Neural progenitor cell (in vitro differentiated cells): ENCODE data around the gene TGM3. TPM values are rescaled to one million over a fixed set of nuclear protein-coding genes. Genes with fewer than 3 reads are reported as not detected.

Source experiments
- DNase-seq: peaks from one replicate; pipeline ENCODE4 v3.0.0-alpha.2; 2016; ENCODE audit warnings: low spot score
- H2AFZ ChIP-seq: fragments of 200-600 bp; sonication (generic); replicated peaks from 2 replicates; pipeline ENCODE4 v1.6.1; 2016; ENCODE audit warnings: antibody characterized with exemption
- H3F3A ChIP-seq: fragments of 200-600 bp; sonication (generic); 2 replicates; pipeline ENCODE4 v1.6.1; 2016; ENCODE audit warnings: antibody characterized with exemption, low read depth
- H3K27ac ChIP-seq: fragments of 200-600 bp; sonication (generic); 2 replicates; pipeline ENCODE4 v1.5.1; 2016; ENCODE audit warnings: mild to moderate bottlenecking
- H3K27me3 ChIP-seq: fragments of 200-600 bp; sonication (generic); 2 replicates; pipeline ENCODE4 v1.6.1; 2016; ENCODE audit warnings: mild to moderate bottlenecking, moderate library complexity
- H3K36me3 ChIP-seq: fragments of 200-600 bp; sonication (generic); 2 replicates; pipeline ENCODE4 v1.5.1; 2016
- H3K4me1 ChIP-seq: fragments of 200-600 bp; sonication (generic); 2 replicates; pipeline ENCODE4 v1.6.1; 2016; ENCODE audit warnings: mixed run types
- H3K4me2 ChIP-seq: fragments of 200-600 bp; sonication (generic); 2 replicates; pipeline ENCODE4 v1.6.1; 2016
- H3K4me3 ChIP-seq: fragments of 200-600 bp; sonication (generic); 2 replicates; pipeline ENCODE4 v1.5.1; 2016
- H3K79me2 ChIP-seq: fragments of 200-600 bp; sonication (generic); 2 replicates; pipeline ENCODE4 v1.6.1; 2016; ENCODE audit warnings: low read depth
- H3K9ac ChIP-seq: fragments of 200-600 bp; sonication (generic); 2 replicates; pipeline ENCODE4 v1.6.1; 2016
- H3K9me3 ChIP-seq: fragments of 200-600 bp; sonication (generic); 2 replicates; pipeline ENCODE4 v1.5.1; 2016; ENCODE audit warnings: low read depth
- H4K20me1 ChIP-seq: fragments of 200-600 bp; sonication (generic); 2 replicates; pipeline ENCODE4 v1.6.1; 2016; ENCODE audit warnings: low read depth
- H3K27ac Mint-ChIP-seq: 3 replicates; pipeline ENCODE4 v1.8.0; 2021; ENCODE audit warnings: mixed read lengths
- H3K27me3 Mint-ChIP-seq: 2 replicates; pipeline ENCODE4 v1.8.0; 2022; ENCODE audit warnings: low read depth, mild to moderate bottlenecking, inconsistent platforms, moderate library complexity, mixed read lengths; ENCODE audit not compliant: insufficient read depth
- H3K36me3 Mint-ChIP-seq: 3 replicates; pipeline ENCODE4 v1.8.0; 2021; ENCODE audit warnings: mixed read lengths
- H3K4me1 Mint-ChIP-seq: 3 replicates; pipeline ENCODE4 v1.8.0; 2021; ENCODE audit warnings: mixed read lengths
- H3K4me3 Mint-ChIP-seq: 3 replicates; pipeline ENCODE4 v1.8.0; 2021; ENCODE audit warnings: mild to moderate bottlenecking, moderate library complexity, mixed read lengths
- H3K9me3 Mint-ChIP-seq: 3 replicates; pipeline ENCODE4 v1.8.0; 2020; ENCODE audit warnings: mixed read lengths
- CTCF ChIP-seq: fragments of 200-600 bp; sonication (generic); IDR thresholded peaks from 2 replicates; pipeline ENCODE4 v1.5.1; 2017; ENCODE audit warnings: antibody characterized with exemption, mild to moderate bottlenecking
- EZH2 ChIP-seq: fragments of 200-600 bp; sonication (generic); IDR thresholded peaks from 2 replicates; pipeline ENCODE4 v1.6.1; 2017; ENCODE audit warnings: antibody characterized with exemption, mild to moderate bottlenecking, moderate library complexity
- EZH2phosphoT487 ChIP-seq: fragments of 200-600 bp; sonication (generic); IDR thresholded peaks from 2 replicates; pipeline ENCODE4 v1.6.1; 2017; ENCODE audit warnings: antibody characterized with exemption
- total RNA-seq: library from RNA; depleted of rRNA; stranded (reverse); fragments of >200 nt; gene quantifications from 2 replicates; pipeline ENCODE4 v1.2.3, GENCODE V29; 2015; ENCODE audit warnings: low replicate concordance

The TGM3 gene
- total RNA-seq, 1 donor from 2014 or later: not detected

GRCh38 chr20:2293486-2293885 is 2.3 kb upstream of the TGM3 start:
- H3K4me2 ChIP-seq: no peak overlapping the region
- H3K27ac ChIP-seq: no peak overlapping the region

GRCh38 chr20:2293971-2294370 is 1.8 kb upstream of the TGM3 start:
- Histone ChIP-seq H3K9me3 (no peaks in the 10 kb centered on the region), H3K27ac (no peak overlapping the region), H2AFZ (no peak overlapping the region), H3K27me3 (no peaks in the 10 kb centered on the region), H3K4me1 (peaks cover 24% of the 10 kb centered on the region), H3K79me2 (no peaks in the 10 kb centered on the region), H3K4me2 (no peak overlapping the region), H3F3A (peaks cover 16% of the 10 kb centered on the region), H4K20me1 (no peaks in the 10 kb centered on the region), H3K36me3 (no peaks in the 10 kb centered on the region), H3K9ac (no peak overlapping the region), H3K4me3 (no peak overlapping the region)
- no peaks in the 10 kb centered on the region for H3K36me3 Mint-ChIP-seq
- DNase-seq: no peak
- no peaks in the 10 kb centered on the region for H3K9me3 Mint-ChIP-seq
- peaks cover 32% of the 10 kb centered on the region for H3K4me1 Mint-ChIP-seq
- peaks cover 2% of the 10 kb centered on the region for H3K27me3 Mint-ChIP-seq
- no peak for TF ChIP-seq EZH2
- TF ChIP-seq EZH2phosphoT487: no peak
- no peak for TF ChIP-seq CTCF
- no peak overlapping the region for H3K27ac Mint-ChIP-seq
- no peak overlapping the region for H3K4me3 Mint-ChIP-seq

More at GRCh38 chr20:2293486-2293885, 2.3 kb upstream of the TGM3 start:
- Mint-ChIP-seq H3K4me3 (no peak overlapping the region), H3K27ac (no peak overlapping the region), H3K4me1 (peaks cover 29% of the 10 kb centered on the region), H3K27me3 (peaks cover 2% of the 10 kb centered on the region), H3K36me3 (no peaks in the 10 kb centered on the region), H3K9me3 (no peaks in the 10 kb centered on the region)
- Histone ChIP-seq H4K20me1 (no peaks in the 10 kb centered on the region), H3K9ac (no peak overlapping the region), H3K36me3 (no peaks in the 10 kb centered on the region), H3K4me3 (no peak overlapping the region), H3K27me3 (no peaks in the 10 kb centered on the region), H2AFZ (no peak overlapping the region), H3K79me2 (no peaks in the 10 kb centered on the region), H3F3A (peaks cover 16% of the 10 kb centered on the region), H3K4me1 (peaks cover 24% of the 10 kb centered on the region), H3K9me3 (no peaks in the 10 kb centered on the region)
- TF ChIP-seq EZH2 (no peak), EZH2phosphoT487 (no peak), CTCF (no peak)
- no peak for DNase-seq

- H3K79me2 ChIP-seq: no peaks in the 10 kb centered on the region
- Mint-ChIP-seq H3K9me3 (no peaks in the 10 kb centered on the region), H3K27ac (no peak overlapping the region), H3K4me3 (no peak overlapping the region), H3K36me3 (no peaks in the 10 kb centered on the region), H3K4me1 (peaks cover 28% of the 10 kb centered on the region), H3K27me3 (peaks cover 6% of the 10 kb centered on the region)
- TF ChIP-seq EZH2 (no peak), CTCF (no peak), EZH2phosphoT487 (no peak)
- H3F3A ChIP-seq: peaks cover 16% of the 10 kb centered on the region
- H3K4me1 ChIP-seq: peaks cover 24% of the 10 kb centered on the region
- H3K9ac ChIP-seq: no peak overlapping the region
- H3K4me2 ChIP-seq: no peak overlapping the region
- no peaks in the 10 kb centered on the region for H4K20me1 ChIP-seq
- no peaks in the 10 kb centered on the region for H3K9me3 ChIP-seq
- H3K27ac ChIP-seq: no peak overlapping the region
- no peak overlapping the region for H2AFZ ChIP-seq
- H3K4me3 ChIP-seq: no peak overlapping the region
- DNase-seq: no peak
- H3K27me3 ChIP-seq: no peaks in the 10 kb centered on the region
- H3K36me3 ChIP-seq: no peaks in the 10 kb centered on the region
These were observed 515 bp upstream of the TGM3 start for GRCh38 chr20:2295286-2295685.
